KOPT-K1 (cell line): ENCODE results near the gene ACOT7.
"Not testable (repeated sequence)": the region's sequence is repeated elsewhere in the genome, so short reads cannot be mapped to it uniquely, and the experiment has no call there.

Experiments used
- H3K27ac ChIP-seq: fragments of 200-600 bp; sonication (generic); 2 replicates; pipeline ENCODE4 v1.5.1; 2016; ENCODE audit warnings: antibody characterized with exemption, mild to moderate bottlenecking, low read depth, low read length; ENCODE audit not compliant: poor library complexity, severe bottlenecking
- H3K36me3 ChIP-seq: fragments of 200-600 bp; sonication (generic); 2 replicates; pipeline ENCODE4 v1.5.1; 2017; ENCODE audit warnings: antibody characterized with exemption, mild to moderate bottlenecking, low read length, moderate library complexity; ENCODE audit not compliant: insufficient read depth
- H3K9me3 ChIP-seq: fragments of 200-600 bp; sonication (generic); 2 replicates; pipeline ENCODE4 v1.5.1; 2017; ENCODE audit warnings: antibody characterized with exemption, low read length, mild to moderate bottlenecking; ENCODE audit not compliant: insufficient read depth, poor library complexity, severe bottlenecking

ACOT7 gene

GRCh38 chr1:6416295-6416656, 22.7 kb upstream of the ACOT7 start:
- Histone ChIP-seq H3K36me3 (no peaks in the 10 kb centered on the region), H3K9me3 (no peaks in the 10 kb centered on the region), H3K27ac (no peak overlapping the region)

- Histone ChIP-seq H3K27ac (no peak overlapping the region), H3K9me3 (no peaks in the 10 kb centered on the region), H3K36me3 (no peaks in the 10 kb centered on the region)
Observed at GRCh38 chr1:6414881-6415626, 21.5 kb upstream of the ACOT7 start.

- no peak overlapping the region for H3K27ac ChIP-seq
Observed at GRCh38 chr1:6414443-6414844, 20.9 kb upstream of the ACOT7 start.

GRCh38 chr1:6412896-6413295, 19.3 kb upstream of the ACOT7 start:
- H3K27ac ChIP-seq: no peak overlapping the region
- H3K9me3 ChIP-seq: no peaks in the 10 kb centered on the region
- H3K36me3 ChIP-seq: no peaks in the 10 kb centered on the region

More at GRCh38 chr1:6414443-6414844, 20.9 kb upstream of the ACOT7 start:
- Histone ChIP-seq H3K9me3 (no peaks in the 10 kb centered on the region), H3K36me3 (no peaks in the 10 kb centered on the region)

GRCh38 chr1:6410248-6410893, 16.8 kb upstream of the ACOT7 start:
- Histone ChIP-seq H3K9me3 (no peaks in the 10 kb centered on the region), H3K36me3 (no peaks in the 10 kb centered on the region), H3K27ac (no peak overlapping the region)

GRCh38 chr1:6409733-6410132, 16.2 kb upstream of the ACOT7 start:
- Histone ChIP-seq H3K27ac (no peak overlapping the region), H3K36me3 (no peaks in the 10 kb centered on the region), H3K9me3 (no peaks in the 10 kb centered on the region)

GRCh38 chr1:6409053-6409452, 15.5 kb upstream of the ACOT7 start:
- H3K27ac ChIP-seq: no peak overlapping the region
- H3K36me3 ChIP-seq: no peaks in the 10 kb centered on the region
- no peaks in the 10 kb centered on the region for H3K9me3 ChIP-seq

- no peaks in the 10 kb centered on the region for H3K36me3 ChIP-seq
- H3K9me3 ChIP-seq: no peaks in the 10 kb centered on the region
- H3K27ac ChIP-seq: no peak overlapping the region
Observed at GRCh38 chr1:6408023-6408422, 14.5 kb upstream of the ACOT7 start.

- no peak overlapping the region for H3K27ac ChIP-seq
- H3K36me3 ChIP-seq: no peaks in the 10 kb centered on the region
- no peaks in the 10 kb centered on the region for H3K9me3 ChIP-seq
Observed at GRCh38 chr1:6401673-6402072, 8.1 kb upstream of the ACOT7 start.

GRCh38 chr1:6399294-6399693, 5.7 kb upstream of the ACOT7 start:
- H3K36me3 ChIP-seq: no peaks in the 10 kb centered on the region
- no peak overlapping the region for H3K27ac ChIP-seq
- H3K9me3 ChIP-seq: no peaks in the 10 kb centered on the region

- Histone ChIP-seq H3K36me3 (no peaks in the 10 kb centered on the region), H3K27ac (no peak overlapping the region), H3K9me3 (no peaks in the 10 kb centered on the region)
Observed at GRCh38 chr1:6397844-6398441, 4.4 kb upstream of the ACOT7 start.

- no peaks in the 10 kb centered on the region for H3K36me3 ChIP-seq
- no peak overlapping the region for H3K27ac ChIP-seq
- no peaks in the 10 kb centered on the region for H3K9me3 ChIP-seq
Observed at GRCh38 chr1:6396998-6397397, 3.4 kb upstream of the ACOT7 start.

- not testable (repeated sequence) for H3K9me3 ChIP-seq, H3K36me3 ChIP-seq, H3K27ac ChIP-seq
Observed at GRCh38 chr1:6395781-6396244, 2.2 kb upstream of the ACOT7 start.

- H3K9me3 ChIP-seq, H3K36me3 ChIP-seq: not testable (repeated sequence)
- peak overlapping the region; percentile 17 for H3K27ac ChIP-seq
Observed at GRCh38 chr1:6395130-6395529, 1.6 kb upstream of the ACOT7 start.

- Histone ChIP-seq H3K36me3 (peaks cover 7% of the 10 kb centered on the region; the same call in 1 of the 2 replicates), H3K9me3 (no peaks in the 10 kb centered on the region), H3K27ac (peak overlapping the region; percentile 94)
Observed at GRCh38 chr1:6392809-6393399, 663 bp downstream of the ACOT7 start.
